Neuron (in vitro differentiated cells): ENCODE data around the gene ACSBG1.

Source experiments
- H2AFZ ChIP-seq: one replicate; pipeline ENCODE4 v1.6.1; 2013; ENCODE audit warnings: low read depth, mild to moderate bottlenecking, inconsistent platforms, low read length, moderate library complexity
- H3K27me3 ChIP-seq: one replicate; pipeline ENCODE4 v1.6.1; 2013; ENCODE audit warnings: low read length; ENCODE audit not compliant: insufficient read depth
- H3K36me3 ChIP-seq: one replicate; pipeline ENCODE4 v1.6.1; 2013; ENCODE audit warnings: low read length; ENCODE audit not compliant: insufficient read depth
- H3K4me1 ChIP-seq: one replicate; pipeline ENCODE4 v1.6.1; 2013; ENCODE audit warnings: low read length; ENCODE audit not compliant: insufficient read depth
- H3K4me3 ChIP-seq: 2 replicates; pipeline ENCODE4 v1.5.1; 2013; ENCODE audit warnings: mild to moderate bottlenecking, low read length, moderate library complexity
- H3K9me3 ChIP-seq: one replicate; pipeline ENCODE4 v1.6.1; 2013; ENCODE audit warnings: low read length

Gene ACSBG1, protein sequence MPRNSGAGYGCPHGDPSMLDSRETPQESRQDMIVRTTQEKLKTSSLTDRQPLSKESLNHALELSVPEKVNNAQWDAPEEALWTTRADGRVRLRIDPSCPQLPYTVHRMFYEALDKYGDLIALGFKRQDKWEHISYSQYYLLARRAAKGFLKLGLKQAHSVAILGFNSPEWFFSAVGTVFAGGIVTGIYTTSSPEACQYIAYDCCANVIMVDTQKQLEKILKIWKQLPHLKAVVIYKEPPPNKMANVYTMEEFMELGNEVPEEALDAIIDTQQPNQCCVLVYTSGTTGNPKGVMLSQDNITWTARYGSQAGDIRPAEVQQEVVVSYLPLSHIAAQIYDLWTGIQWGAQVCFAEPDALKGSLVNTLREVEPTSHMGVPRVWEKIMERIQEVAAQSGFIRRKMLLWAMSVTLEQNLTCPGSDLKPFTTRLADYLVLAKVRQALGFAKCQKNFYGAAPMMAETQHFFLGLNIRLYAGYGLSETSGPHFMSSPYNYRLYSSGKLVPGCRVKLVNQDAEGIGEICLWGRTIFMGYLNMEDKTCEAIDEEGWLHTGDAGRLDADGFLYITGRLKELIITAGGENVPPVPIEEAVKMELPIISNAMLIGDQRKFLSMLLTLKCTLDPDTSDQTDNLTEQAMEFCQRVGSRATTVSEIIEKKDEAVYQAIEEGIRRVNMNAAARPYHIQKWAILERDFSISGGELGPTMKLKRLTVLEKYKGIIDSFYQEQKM

DNA sequence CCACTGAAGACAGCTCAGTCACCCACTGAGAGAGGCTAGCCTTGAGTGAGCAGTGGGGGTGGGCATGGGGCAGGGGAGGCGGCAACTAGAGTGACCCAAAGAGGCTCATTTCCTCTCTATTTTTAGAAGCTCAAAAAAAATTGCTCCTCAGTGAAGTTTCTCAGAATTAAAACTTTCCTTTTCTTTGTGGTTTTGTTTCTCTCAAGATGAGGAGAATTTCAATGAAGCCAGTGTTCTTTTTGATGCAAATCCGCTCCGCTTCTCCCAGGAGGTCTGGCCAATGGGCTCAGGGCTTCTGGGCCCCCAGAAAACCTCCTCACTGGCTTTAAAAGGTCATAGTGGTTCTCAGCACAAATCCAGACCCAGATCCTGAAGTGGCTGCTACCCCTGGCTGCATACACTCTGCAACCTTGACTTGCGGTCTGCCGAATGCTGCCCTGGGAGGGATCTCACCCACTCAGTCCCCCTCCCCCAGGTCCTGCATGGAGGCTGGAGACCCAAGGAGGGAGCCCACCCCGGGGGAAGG is at the start of gene ACSBG1:
Gene ACSBG1 (minus strand): TSS at position 51 of the 526 bp plus-strand sequence. CDS start 64 bp downstream, outside the sequence.
- no peak within 1 kb of the TSS for H3K4me3 ChIP-seq
- H3K4me1 ChIP-seq = peaks cover 24% of the 10 kb centered on the region
- peaks cover 2% of the 10 kb centered on the region for H3K9me3 ChIP-seq
- H3K36me3 ChIP-seq = no peaks in the 10 kb centered on the region
- no peaks in the 10 kb centered on the region for H3K27me3 ChIP-seq
- peak within 1 kb of the TSS; percentile 26 for H2AFZ ChIP-seq

- H3K27me3 ChIP-seq = no peaks in the 10 kb centered on the region
- no peaks in the 10 kb centered on the region for H3K9me3 ChIP-seq
- H3K4me3 ChIP-seq = no peak overlapping the region
- peaks cover 36% of the 10 kb centered on the region for H3K36me3 ChIP-seq
- H3K4me1 ChIP-seq = no peaks in the 10 kb centered on the region
- H2AFZ ChIP-seq = no peak overlapping the region
Measured at GRCh38 chr15:78282324-78282723, 48.0 kb upstream of the ACSBG1 start.

DNA sequence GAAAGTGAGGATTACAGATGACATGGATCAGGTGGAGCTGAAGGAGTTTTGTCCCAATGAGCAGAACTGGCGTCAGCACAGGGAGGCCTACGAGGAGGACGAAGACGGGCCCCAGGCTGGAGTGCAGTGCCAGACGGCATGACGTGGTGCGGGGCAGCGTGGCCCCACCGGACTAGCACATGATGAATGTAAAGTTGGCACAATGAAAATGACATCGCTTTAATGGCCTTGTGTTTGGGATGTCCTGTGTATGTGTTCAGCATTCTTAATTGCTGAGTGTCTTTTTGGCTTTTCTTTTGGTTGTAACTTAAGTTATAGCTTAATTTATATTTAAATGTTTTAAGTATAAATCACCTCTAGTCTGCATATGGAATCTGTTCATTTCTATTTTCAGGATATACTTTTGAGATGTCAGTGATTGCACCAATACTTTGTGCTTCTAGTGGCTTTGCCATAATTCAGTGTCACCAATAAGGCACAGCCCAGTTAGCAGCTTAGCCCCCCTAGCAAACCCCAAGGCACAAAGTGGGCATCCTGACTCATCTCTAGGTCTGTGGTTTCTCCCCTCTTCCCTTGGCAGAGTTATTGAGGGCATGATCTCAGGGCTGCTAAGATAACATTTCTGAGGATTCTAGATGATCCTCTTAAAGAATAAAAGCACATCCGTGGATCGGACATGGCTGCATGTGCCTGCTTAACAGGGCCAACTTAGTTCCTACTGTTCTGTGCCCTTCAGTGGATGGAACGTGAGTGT is 46.1 kb upstream of the ACSBG1 start:
- Histone ChIP-seq H3K4me1 (no peaks in the 10 kb centered on the region), H2AFZ (no peak overlapping the region), H3K27me3 (no peaks in the 10 kb centered on the region), H3K4me3 (no peak overlapping the region), H3K36me3 (peaks cover 30% of the 10 kb centered on the region), H3K9me3 (no peaks in the 10 kb centered on the region)

DNA sequence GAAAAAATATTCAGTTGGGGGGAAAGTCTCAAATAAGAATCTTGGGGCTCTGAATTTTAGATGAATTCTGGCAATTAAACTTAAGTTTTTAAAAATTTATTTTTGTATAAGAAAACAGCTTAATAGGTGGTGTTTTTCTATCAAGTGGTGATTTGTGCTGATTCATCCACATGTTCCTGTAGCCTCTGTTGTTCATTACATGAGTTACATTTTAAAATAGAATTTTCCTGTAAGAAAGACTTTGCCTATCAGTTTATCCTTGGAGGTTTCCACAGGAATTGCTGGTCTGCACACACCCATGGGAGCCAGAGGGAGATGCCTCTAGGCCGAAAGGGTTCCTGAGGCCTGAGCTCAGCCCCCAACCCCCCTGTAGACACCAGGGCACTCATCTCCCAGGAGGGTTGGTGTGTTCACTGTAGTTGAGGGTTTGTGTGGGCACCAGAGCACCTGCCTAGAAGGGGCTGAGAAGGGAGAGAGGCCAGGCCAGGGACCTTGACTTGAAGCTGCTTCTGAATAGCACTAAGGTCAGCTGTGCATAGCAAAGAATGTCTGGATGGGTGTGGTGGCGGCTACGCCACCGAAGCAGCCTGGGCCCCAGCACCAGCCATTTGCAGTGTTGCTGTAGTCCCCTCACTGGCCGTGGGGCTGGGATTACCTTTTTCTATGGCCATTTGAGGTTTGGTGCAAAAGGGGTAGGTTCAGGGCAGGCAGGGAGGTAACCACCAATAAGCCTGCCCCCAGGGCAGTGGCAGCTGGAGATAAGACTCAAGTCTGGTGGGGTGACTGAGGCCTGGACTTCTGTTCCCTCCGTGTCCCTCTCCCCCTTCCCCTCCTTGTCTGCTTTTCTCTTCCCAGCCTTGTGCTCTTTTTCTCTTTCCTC is 41.9 kb upstream of the ACSBG1 start:
- H3K4me1 ChIP-seq = no peaks in the 10 kb centered on the region
- H2AFZ ChIP-seq = no peak overlapping the region
- H3K4me3 ChIP-seq = no peak overlapping the region
- peaks cover 3% of the 10 kb centered on the region for H3K36me3 ChIP-seq
- H3K27me3 ChIP-seq = no peaks in the 10 kb centered on the region
- H3K9me3 ChIP-seq = no peaks in the 10 kb centered on the region

DNA sequence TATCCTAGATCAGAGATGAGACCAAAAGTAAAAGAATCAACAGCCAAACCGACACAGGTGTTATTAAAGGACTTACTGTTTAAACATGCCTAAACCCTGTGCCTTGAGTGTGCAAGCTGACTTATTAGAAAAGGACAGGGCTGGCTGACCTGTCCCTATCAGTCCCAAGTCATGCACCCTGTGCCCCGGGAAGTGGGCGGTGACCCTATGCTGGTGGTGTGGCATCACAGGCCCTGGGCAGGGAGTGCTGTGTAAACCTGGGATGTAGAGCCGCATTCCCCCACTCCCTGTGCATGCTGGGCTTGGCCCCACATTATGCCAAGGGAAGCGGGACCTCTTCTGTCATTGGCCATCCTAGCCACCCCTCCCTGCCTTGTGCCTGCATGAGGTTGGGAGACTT is 40.6 kb upstream of the ACSBG1 start:
- no peaks in the 10 kb centered on the region for H3K4me1 ChIP-seq
- no peak overlapping the region for H3K4me3 ChIP-seq
- no peaks in the 10 kb centered on the region for H3K9me3 ChIP-seq
- H2AFZ ChIP-seq = no peak overlapping the region
- no peaks in the 10 kb centered on the region for H3K27me3 ChIP-seq
- no peaks in the 10 kb centered on the region for H3K36me3 ChIP-seq

- Histone ChIP-seq H3K4me1 (no peaks in the 10 kb centered on the region), H3K36me3 (no peaks in the 10 kb centered on the region), H3K9me3 (no peaks in the 10 kb centered on the region), H2AFZ (no peak overlapping the region), H3K4me3 (no peak overlapping the region), H3K27me3 (no peaks in the 10 kb centered on the region)
Measured at GRCh38 chr15:78272776-78273175, 38.4 kb upstream of the ACSBG1 start.

DNA sequence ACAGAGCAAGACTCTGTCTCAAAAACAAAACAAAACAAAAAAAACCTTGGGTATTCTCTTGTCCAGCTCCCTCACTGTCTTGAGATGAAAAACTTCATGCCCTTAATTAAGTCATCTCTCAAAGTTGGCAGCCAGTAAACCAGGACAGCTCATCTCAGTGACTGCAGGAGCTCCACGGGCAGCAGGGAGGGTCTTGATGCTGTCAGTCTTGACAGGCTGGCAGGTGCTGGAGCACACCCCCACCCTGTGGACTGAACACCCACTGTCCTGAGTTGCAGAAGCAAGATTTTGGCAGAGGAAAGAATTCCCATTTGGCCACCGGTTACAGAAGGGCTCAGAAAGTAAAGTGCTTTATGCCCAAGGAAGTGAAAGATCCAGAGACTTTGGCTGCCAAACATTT is 38.0 kb upstream of the ACSBG1 start:
- Histone ChIP-seq H3K4me3 (no peak overlapping the region), H2AFZ (no peak overlapping the region)

DNA sequence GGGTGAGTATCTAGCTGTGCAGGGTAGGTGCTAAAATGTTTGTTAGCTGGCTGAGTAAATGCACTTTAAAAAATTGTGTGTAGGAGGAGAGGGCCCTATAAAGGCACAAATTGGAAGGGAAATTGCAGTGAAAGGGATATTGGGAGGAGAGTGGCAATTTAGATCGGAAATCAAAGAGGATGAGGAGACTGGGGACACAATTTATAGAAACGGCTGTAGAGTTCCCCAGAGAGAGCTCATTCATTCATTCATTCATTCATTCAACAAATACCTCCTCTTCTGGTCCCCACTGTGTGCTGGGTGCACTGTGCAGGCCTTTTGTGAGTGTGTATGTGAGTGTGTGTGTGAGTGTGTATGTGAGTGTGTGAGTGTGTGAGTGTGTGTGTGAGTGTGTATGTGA is 32.4 kb upstream of the ACSBG1 start:
- Histone ChIP-seq H3K27me3 (no peaks in the 10 kb centered on the region), H3K36me3 (no peaks in the 10 kb centered on the region), H3K9me3 (no peaks in the 10 kb centered on the region), H2AFZ (no peak overlapping the region), H3K4me1 (peaks cover 5% of the 10 kb centered on the region), H3K4me3 (no peak overlapping the region)

More for the DNA sequence above, 38.0 kb upstream of the ACSBG1 start:
- no peaks in the 10 kb centered on the region for H3K36me3 ChIP-seq
- H3K9me3 ChIP-seq = no peaks in the 10 kb centered on the region
- H3K27me3 ChIP-seq = no peaks in the 10 kb centered on the region
- peaks cover 2% of the 10 kb centered on the region for H3K4me1 ChIP-seq

DNA sequence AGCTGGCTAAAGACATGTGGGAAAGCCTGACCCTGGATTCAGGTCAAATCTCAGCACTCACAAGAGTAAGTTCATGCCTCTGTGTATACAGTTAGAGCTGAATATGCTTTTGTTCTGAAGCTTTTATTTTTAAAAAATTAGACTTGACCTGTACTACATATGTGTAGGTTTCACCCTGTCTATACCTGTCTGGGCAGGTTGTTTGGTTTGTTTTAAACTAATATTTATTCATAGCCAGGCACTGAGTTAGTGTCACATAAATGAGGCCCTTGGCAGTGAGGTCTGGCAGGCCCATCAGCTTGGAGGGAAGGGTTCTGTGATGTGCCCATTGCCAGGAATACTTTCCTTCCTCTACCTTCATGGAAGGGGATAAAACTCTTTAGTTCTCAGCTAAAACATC is 31.9 kb upstream of the ACSBG1 start:
- no peak overlapping the region for H3K4me3 ChIP-seq
- H3K27me3 ChIP-seq = no peaks in the 10 kb centered on the region
- H3K9me3 ChIP-seq = no peaks in the 10 kb centered on the region
- H2AFZ ChIP-seq = no peak overlapping the region
- H3K36me3 ChIP-seq = no peaks in the 10 kb centered on the region
- peaks cover 5% of the 10 kb centered on the region for H3K4me1 ChIP-seq

DNA sequence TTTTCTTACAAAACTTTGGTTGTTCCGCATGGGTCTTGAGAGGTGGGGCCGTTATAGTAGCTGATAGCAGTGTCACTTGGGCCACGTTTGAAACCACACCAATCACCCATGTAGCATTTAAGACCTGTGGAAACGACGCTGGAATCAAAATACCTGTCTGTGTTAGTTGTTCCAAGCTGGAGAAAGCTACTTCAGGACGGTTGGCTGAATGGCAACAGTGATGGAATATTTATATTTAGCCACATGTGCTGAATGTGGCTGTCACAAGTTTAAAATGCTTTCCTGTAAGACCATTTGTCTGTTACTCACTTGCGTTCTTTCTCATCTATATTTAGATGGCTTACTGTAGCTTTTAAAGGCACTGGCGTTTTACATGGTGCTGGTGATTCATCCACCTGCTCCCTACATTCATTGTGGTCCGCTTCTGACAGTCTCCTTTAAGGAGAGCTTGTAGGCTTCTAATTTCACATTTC is 31.4 kb upstream of the ACSBG1 start:
- Histone ChIP-seq H3K27me3 (no peaks in the 10 kb centered on the region), H3K36me3 (no peaks in the 10 kb centered on the region), H2AFZ (no peak overlapping the region), H3K4me1 (peaks cover 5% of the 10 kb centered on the region), H3K9me3 (no peaks in the 10 kb centered on the region), H3K4me3 (no peak overlapping the region)

DNA sequence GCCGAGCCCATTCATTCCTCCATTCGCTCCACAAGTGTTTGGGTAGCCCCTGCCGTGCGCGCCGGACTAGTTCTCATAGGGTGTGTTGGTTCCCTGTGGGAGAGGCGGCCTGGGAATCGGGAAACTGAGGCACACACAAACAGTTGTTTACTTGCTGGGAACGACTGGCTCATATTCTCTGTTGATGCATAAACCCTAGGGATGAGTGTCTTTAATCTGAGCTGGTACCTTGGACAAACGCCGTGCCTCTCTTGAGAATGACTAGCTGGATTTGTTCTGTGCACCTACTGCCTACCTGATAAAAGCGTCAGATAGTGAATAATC is 30.7 kb upstream of the ACSBG1 start:
- Histone ChIP-seq H3K27me3 (no peaks in the 10 kb centered on the region), H3K36me3 (no peaks in the 10 kb centered on the region), H2AFZ (no peak overlapping the region), H3K4me3 (no peak overlapping the region), H3K9me3 (no peaks in the 10 kb centered on the region), H3K4me1 (peaks cover 5% of the 10 kb centered on the region)
